ENCODE results near the gene TIMP3. TPM values are rescaled to one million over a fixed set of nuclear protein-coding genes. Genes with fewer than 3 reads are reported as not detected.

Gene TIMP3
- polyA plus RNA-seq, 1 of the 3 experiments (the other 2 are of a cell fraction) = 26.1 TPM

GRCh38 chr22:32868946-32869345 is 67.4 kb downstream of the TIMP3 start:
- Histone ChIP-seq H3K27me3 (ENCODE audit: insufficient read depth) (no peaks in the 10 kb centered on the region), H3K9me2 (no peaks in the 10 kb centered on the region), H3K4me3 (ENCODE audit: low read depth in 2 of 2, low read length in 1 of 2) (no peak overlapping the region), H3K4me1 (ENCODE audit: control insufficient read depth in 1 of 2, insufficient read depth in 2 of 2, low read depth in 1 of 2, low read length in 1 of 2) (peaks cover 0 to 4% of the 10 kb centered on the region in 2 experiments; a peak in 1 of 4 replicates), H3F3A (replicated peaks; ENCODE audit: insufficient read depth) (no peaks in the 10 kb centered on the region), H3K9ac (no peak overlapping the region), H3K27ac (ENCODE audit: low read depth in 2 of 2, low read length in 1 of 2) (no peak overlapping the region), H4K20me1 (ENCODE audit: insufficient read depth) (no peaks in the 10 kb centered on the region), H3K36me3 (replicated peaks in 1 of 2; ENCODE audit: control insufficient read depth in 1 of 2, insufficient read depth in 2 of 2, low read length in 1 of 2) (no peaks in the 10 kb centered on the region), H3K9me3 (no peaks in the 10 kb centered on the region), H3K79me2 (ENCODE audit: insufficient read depth) (no peaks in the 10 kb centered on the region), H2AFZ (ENCODE audit: low read depth) (no peak overlapping the region), H3K4me2 (no peak overlapping the region)
- POLR2A ChIA-PET = interaction anchor here (0.7 kb wide), 1 partner anchor 233 kb away, joined by 3 read pairs; no protein-coding TSS in a partner anchor
- TF ChIP-seq USF1 (IDR thresholded peaks at IDR 0.05; ENCODE audit: borderline replicate concordance, low read depth) (no peak), USF2 (IDR thresholded peaks at IDR 0.05; ENCODE audit: borderline replicate concordance, low read depth, low read length) (no peak)
- DNase-seq = no peak
- CTCF ChIA-PET = interaction anchor here (0.9 kb wide), 1 partner anchor 9 kb away, joined by 3 read pairs; no protein-coding TSS in a partner anchor
- WGBS (ENCODE audit: low lambda C conversion rate) = 52% methylated on average over 4 of the region's 6 CpGs

GRCh38 chr22:32870474-32870873 is 69.0 kb downstream of the TIMP3 start:
- DNase-seq = no peak
- H3K9me2 ChIP-seq = no peaks in the 10 kb centered on the region
- H3K4me1 ChIP-seq (ENCODE audit: control insufficient read depth in 1 of 2, insufficient read depth in 2 of 2, low read depth in 1 of 2, low read length in 1 of 2) = peaks cover 0 to 11% of the 10 kb centered on the region in 2 experiments; a peak in 1 of 4 replicates
- H3K9ac ChIP-seq = no peak overlapping the region
- H4K20me1 ChIP-seq (ENCODE audit: insufficient read depth) = no peaks in the 10 kb centered on the region
- TF ChIP-seq MXI1 (IDR thresholded peaks at IDR 0.05; ENCODE audit: low read depth, low read length) (no peak), RAD21 (IDR thresholded peaks at IDR 0.05; ENCODE audit: low read length) (no peak), TAF1 (IDR thresholded peaks at IDR 0.05; ENCODE audit: borderline replicate concordance, low read depth, low read length) (no peak), EZH2phosphoT487 (IDR thresholded peaks at IDR 0.05; ENCODE audit: borderline replicate concordance, low read depth) (no peak), SMC3 (IDR thresholded peaks at IDR 0.05; ENCODE audit: low read depth, low read length) (no peak), FOXJ3 (CRISPR knock-in tag; IDR thresholded peaks at IDR 0.05) (no peak), POLR2AphosphoS5 (IDR thresholded peaks at IDR 0.05; ENCODE audit: low read depth, low read length) (no peak), ZBTB33 (IDR thresholded peaks at IDR 0.05; ENCODE audit: borderline replicate concordance, low read depth) (no peak), USF2 (IDR thresholded peaks at IDR 0.05; ENCODE audit: borderline replicate concordance, low read depth, low read length) (no peak), RFX5 (IDR thresholded peaks at IDR 0.05; ENCODE audit: low read length) (no peak), TEAD4 (IDR thresholded peaks at IDR 0.05; ENCODE audit: borderline replicate concordance, insufficient read depth) (no peak), MEF2A (IDR thresholded peaks at IDR 0.05; ENCODE audit: borderline replicate concordance, low read depth) (no peak), USF1 (IDR thresholded peaks at IDR 0.05; ENCODE audit: borderline replicate concordance, low read depth) (no peak), IRF3 (IDR thresholded peaks at IDR 0.05; ENCODE audit: low read depth, low read length) (no peak), EP300 (IDR thresholded peaks at IDR 0.05; ENCODE audit: borderline replicate concordance in 1 of 2, low read depth in 1 of 2, low read length in 1 of 2) (no peak)
- no peak overlapping the region for H3K4me2 ChIP-seq
- H3F3A ChIP-seq (replicated peaks; ENCODE audit: insufficient read depth) = no peaks in the 10 kb centered on the region
- H3K79me2 ChIP-seq (ENCODE audit: insufficient read depth) = no peaks in the 10 kb centered on the region
- no peak overlapping the region for H3K4me3 ChIP-seq (ENCODE audit: low read depth in 2 of 2, low read length in 1 of 2)
- no peak overlapping the region for H3K27ac ChIP-seq (ENCODE audit: low read depth in 2 of 2, low read length in 1 of 2)
- CTCF ChIA-PET = interaction anchor here (1.9 kb wide), 1 partner anchor 13 kb away, joined by 5 read pairs; no protein-coding TSS in a partner anchor
- no peaks in the 10 kb centered on the region for H3K27me3 ChIP-seq (ENCODE audit: insufficient read depth)
- POLR2A ChIA-PET = no interaction called here
- no peak overlapping the region for H2AFZ ChIP-seq (ENCODE audit: low read depth)
- H3K36me3 ChIP-seq (replicated peaks in 1 of 2; ENCODE audit: control insufficient read depth in 1 of 2, insufficient read depth in 2 of 2, low read length in 1 of 2) = no peaks in the 10 kb centered on the region
- no peaks in the 10 kb centered on the region for H3K9me3 ChIP-seq

Measured in SK-N-SH (cell line).